CD4-positive, alpha-beta memory T cell (primary cell): Measurements from ENCODE around the gene BST2. TPM values are rescaled to one million over a fixed set of nuclear protein-coding genes. Genes with fewer than 3 reads are reported as not detected.

ENCODE experiments used
- CTCF ChIA-PET: fragments of 350-600 bp; sonication (Branson Sonifier 250); formaldehyde crosslinking; loops from one replicate; lab custom pipeline; 2021; ENCODE audit warnings: inconsistent platforms; ENCODE audit not compliant: partially characterized antibody; lab: Charles Lee
- POLR2A ChIA-PET: fragments of 350-600 bp; sonication (Branson Sonifier 250); formaldehyde crosslinking; loops from one replicate; lab custom pipeline; 2021; ENCODE audit not compliant: partially characterized antibody; lab: Charles Lee
- DNase-seq, 5 donors: peaks; one replicate each; pipeline versions ENCODE4 v3.0.0 to v3.0.0-alpha.2; 2020 to 2022; ENCODE audit warnings: mixed read lengths in 1 of 5
- H3K27ac ChIP-seq: one replicate; pipeline ENCODE4 v1.7.0; 2013; ENCODE audit warnings: low read depth, low read length
- H3K27me3 ChIP-seq: 2 replicates; pipeline ENCODE4 v1.7.0; 2013; ENCODE audit warnings: mild to moderate bottlenecking, low read length, moderate library complexity; ENCODE audit not compliant: insufficient read depth
- H3K36me3 ChIP-seq: 2 replicates; pipeline ENCODE4 v1.7.0; 2013; ENCODE audit warnings: mild to moderate bottlenecking, low read length, moderate library complexity; ENCODE audit not compliant: insufficient read depth
- H3K4me1 ChIP-seq: 2 replicates; pipeline ENCODE4 v1.7.0; 2013; ENCODE audit warnings: mild to moderate bottlenecking, low read length, moderate library complexity; ENCODE audit not compliant: insufficient read depth
- H3K4me3 ChIP-seq, 2 donors: one replicate each; pipeline ENCODE4 v1.7.0; 2013; ENCODE audit warnings: low read length in 2 of 2, mild to moderate bottlenecking in 1 of 2
- H3K9me3 ChIP-seq, 2 donors: one replicate each; pipeline ENCODE4 v1.7.0; 2013; ENCODE audit warnings: low read length in 2 of 2, control low read depth in 1 of 2; ENCODE audit not compliant: control insufficient read depth in 1 of 2
- H3K27ac Mint-ChIP-seq, 7 donors: one replicate each; pipeline ENCODE4 v1.8.0; 2020 to 2021; ENCODE audit warnings: mixed read lengths in 7 of 7, mild to moderate bottlenecking in 6 of 7, inconsistent platforms in 3 of 7, moderate library complexity in 3 of 7
- H3K27me3 Mint-ChIP-seq, 2 donors: one replicate each; pipeline ENCODE4 v1.8.0; 2020 to 2021; ENCODE audit warnings: mixed read lengths in 2 of 2
- H3K36me3 Mint-ChIP-seq, 2 donors: one replicate each; pipeline ENCODE4 v1.8.0; 2020 to 2021; ENCODE audit warnings: mixed read lengths in 2 of 2, inconsistent platforms in 1 of 2, mild to moderate bottlenecking in 1 of 2
- H3K4me1 Mint-ChIP-seq, 4 donors: one replicate each; pipeline ENCODE4 v1.8.0; 2020 to 2021; ENCODE audit warnings: mixed read lengths in 4 of 4, mild to moderate bottlenecking in 1 of 4
- H3K4me3 Mint-ChIP-seq, 8 donors: one replicate each; pipeline ENCODE4 v1.8.0; 2020 to 2021; ENCODE audit warnings: mixed read lengths in 8 of 8, mild to moderate bottlenecking in 7 of 8, moderate library complexity in 6 of 8, inconsistent platforms in 3 of 8
- H3K9me3 Mint-ChIP-seq, 8 donors: one replicate each; pipeline ENCODE4 v1.8.0; 2020 to 2021; ENCODE audit warnings: mixed read lengths in 8 of 8, mild to moderate bottlenecking in 5 of 8, inconsistent platforms in 3 of 8, moderate library complexity in 1 of 8
- intact Hi-C: fragments of 100-400 bp; cut with micrococcal nuclease; formaldehyde crosslinking; loops from one replicate; pipeline ENCODE4 v1.15.1; 2023
- polyA plus RNA-seq, 2 donors: library from polyadenylated mRNA; unstranded; fragments of 300-500 nt; fragmentation: Illumina TruSeq; gene quantifications; one replicate each; pipeline ENCODE4 v1.2.3, GENCODE V29; 2021
- total RNA-seq, 2 experiments: library from RNA; stranded (reverse); gene quantifications; one replicate each; pipeline ENCODE4 v1.2.3, GENCODE V29; 2021

Gene BST2
- total and polyA plus RNA-seq, 4 experiments from 2014 or later, result 55.9 to 173 (median 99.6) TPM

GRCh38 chr19:17419621-17420474 lies 14.4 kb upstream of the BST2 start, which contains the start of gene MVB12A:
MVB12A (plus strand) TSS chr19:17420047; CDS start chr19:17420136, 89 bp downstream.
- Mint-ChIP-seq H3K36me3 (peaks cover 6 to 19% of the 10 kb centered on the region in 2 donors), H3K27ac (peak within 1 kb of the TSS; percentile 91 to 96 (median 93)), H3K27me3 (no peaks in the 10 kb centered on the region), H3K4me3 (peak within 1 kb of the TSS; percentile 91 to 97 (median 94)), H3K4me1 (peaks cover 13 to 26% (median 16%) of the 10 kb centered on the region in 4 donors), H3K9me3 (no peaks in the 10 kb centered on the region)
- peaks cover 3% of the 10 kb centered on the region for H3K36me3 ChIP-seq
- peak; percentile 94 to 98 (median 97) for DNase-seq
- peak within 1 kb of the TSS; percentile 67 for H3K27ac ChIP-seq
- CTCF ChIA-PET, result interaction anchor here (0.7 to 2.9 kb wide), 13 partner anchors 9 to 156 kb away, joined by 3 to 15 read pairs (median 4); partner anchors contain the start of genes BST2, CCDC194, DDA1 and USHBP1
- POLR2A ChIA-PET, result interaction anchor here (0.5 to 3.5 kb wide), 30 partner anchors 10 to 1152 kb away, joined by 3 to 87 read pairs (median 4); partner anchors contain the start of genes ANO8, BABAM1, BST2 and CCDC194
- H3K4me1 ChIP-seq, result peaks cover 17% of the 10 kb centered on the region
- H3K27me3 ChIP-seq, result no peaks in the 10 kb centered on the region
- no peaks in the 10 kb centered on the region for H3K9me3 ChIP-seq
- intact Hi-C loops, result loop anchor here (1.0 kb wide), 2 partner anchors 15 to 153 kb away; partner anchors contain the start of genes BABAM1 and BST2
- peak within 1 kb of the TSS; percentile 69 to 92 for H3K4me3 ChIP-seq

- peak overlapping the region; percentile 91 to 97 (median 94) for H3K4me3 Mint-ChIP-seq
- Histone ChIP-seq H3K36me3 (peaks cover 7% of the 10 kb centered on the region), H3K9me3 (no peaks in the 10 kb centered on the region), H3K27me3 (no peaks in the 10 kb centered on the region), H3K4me3 (peak overlapping the region; percentile 19 to 92), H3K4me1 (peaks cover 17% of the 10 kb centered on the region), H3K27ac (peak overlapping the region; percentile 67)
- peaks cover 6 to 24% of the 10 kb centered on the region in 2 donors for H3K36me3 Mint-ChIP-seq
- intact Hi-C loops, result loop anchor here (1.0 kb wide), 2 partner anchors 14 to 152 kb away; partner anchors contain the start of genes BABAM1 and BST2
- ChIA-PET POLR2A (interaction anchor here (0.5 to 3.5 kb wide), 27 partner anchors 10 to 862 kb away, joined by 3 to 87 read pairs (median 4); partner anchors contain the start of genes ANO8, BABAM1, BST2 and CCDC194), CTCF (interaction anchor here (0.7 to 2.9 kb wide), 13 partner anchors 9 to 155 kb away, joined by 3 to 15 read pairs (median 4); partner anchors contain the start of genes BST2, CCDC194, DDA1 and USHBP1)
- no peaks in the 10 kb centered on the region for H3K9me3 Mint-ChIP-seq
- peaks cover 13 to 26% (median 16%) of the 10 kb centered on the region in 4 donors for H3K4me1 Mint-ChIP-seq
- DNase-seq, result no peak
- H3K27me3 Mint-ChIP-seq, result no peaks in the 10 kb centered on the region
- H3K27ac Mint-ChIP-seq, result peak overlapping the region; percentile 91 to 96 (median 93)
Measured at GRCh38 chr19:17419154-17419620, 13.8 kb upstream of the BST2 start.

- CTCF ChIA-PET, result interaction anchor here (1.0 to 2.9 kb wide), 7 partner anchors 8 to 154 kb away, joined by 3 to 15 read pairs (median 4); partner anchors contain the start of genes BST2, CCDC194 and USHBP1
- Mint-ChIP-seq H3K4me1 (peaks cover 13 to 26% (median 16%) of the 10 kb centered on the region in 4 donors), H3K27ac (peak overlapping the region in 2 of 7 donors; percentile 91 to 96), H3K27me3 (no peaks in the 10 kb centered on the region), H3K9me3 (no peaks in the 10 kb centered on the region), H3K36me3 (peaks cover 6 to 24% of the 10 kb centered on the region in 2 donors), H3K4me3 (peak overlapping the region in 7 of 8 donors; percentile 92 to 97 (median 95))
- DNase-seq, result no peak
- Histone ChIP-seq H3K9me3 (no peaks in the 10 kb centered on the region), H3K4me1 (peaks cover 17% of the 10 kb centered on the region), H3K36me3 (peaks cover 10% of the 10 kb centered on the region), H3K4me3 (no peak overlapping the region), H3K27ac (peak overlapping the region; percentile 67), H3K27me3 (no peaks in the 10 kb centered on the region)
- POLR2A ChIA-PET, result interaction anchor here (0.9 to 3.5 kb wide), 9 partner anchors 14 to 110 kb away, joined by 3 to 87 read pairs (median 5); partner anchors contain the start of genes BST2, CCDC194, DDA1 and PGLS
- intact Hi-C loops, result loop anchor here (1.0 kb wide), 2 partner anchors 13 to 151 kb away; partner anchors contain the start of genes BABAM1 and BST2
Measured at GRCh38 chr19:17418710-17419109, 13.3 kb upstream of the BST2 start.

GRCh38 chr19:17415121-17415520 lies 9.7 kb upstream of the BST2 start:
- CTCF ChIA-PET, result interaction anchor here (1.2 kb wide), 1 partner anchor 9 kb away, joined by 3 read pairs; the partner anchor contains the start of gene BST2

GRCh38 chr19:17414097-17414496 lies 8.7 kb upstream of the BST2 start:
- DNase-seq, result no peak
- ChIA-PET POLR2A (no interaction called here), CTCF (no interaction called here)
- intact Hi-C loops, result no loop called here
- no peak overlapping the region for H3K27ac Mint-ChIP-seq
- Histone ChIP-seq H3K27me3 (no peaks in the 10 kb centered on the region), H3K9me3 (no peaks in the 10 kb centered on the region), H3K27ac (no peak overlapping the region), H3K4me1 (peaks cover 3% of the 10 kb centered on the region), H3K36me3 (peaks cover 30% of the 10 kb centered on the region), H3K4me3 (no peak overlapping the region)
- H3K4me3 Mint-ChIP-seq, result no peak overlapping the region
- H3K9me3 Mint-ChIP-seq, result no peaks in the 10 kb centered on the region
- H3K4me1 Mint-ChIP-seq, result peaks cover 2 to 12% (median 3%) of the 10 kb centered on the region in 4 donors
- H3K27me3 Mint-ChIP-seq, result no peaks in the 10 kb centered on the region
- peaks cover 10 to 28% of the 10 kb centered on the region in 2 donors for H3K36me3 Mint-ChIP-seq

More at GRCh38 chr19:17415121-17415520, 9.7 kb upstream of the BST2 start:
- intact Hi-C loops, result no loop called here
- Mint-ChIP-seq H3K27ac (no peak overlapping the region), H3K9me3 (no peaks in the 10 kb centered on the region), H3K27me3 (no peaks in the 10 kb centered on the region), H3K4me1 (peaks cover 7 to 19% (median 9%) of the 10 kb centered on the region in 4 donors), H3K4me3 (no peak overlapping the region), H3K36me3 (peaks cover 10 to 34% of the 10 kb centered on the region in 2 donors)
- Histone ChIP-seq H3K36me3 (peaks cover 30% of the 10 kb centered on the region), H3K4me3 (no peak overlapping the region), H3K27me3 (no peaks in the 10 kb centered on the region), H3K9me3 (no peaks in the 10 kb centered on the region), H3K4me1 (peaks cover 8% of the 10 kb centered on the region), H3K27ac (no peak overlapping the region)
- no peak for DNase-seq
- POLR2A ChIA-PET, result interaction anchor here (1.6 kb wide), 1 partner anchor 10 kb away, joined by 5 read pairs; the partner anchor contains the start of gene BST2

- no peak overlapping the region for H3K27ac ChIP-seq
- CTCF ChIA-PET, result interaction anchor here (1.0 to 1.6 kb wide), 3 partner anchors 18 to 23 kb away, joined by 3 to 7 read pairs (median 3); no protein-coding TSS in a partner anchor
- POLR2A ChIA-PET, result no interaction called here
- H3K4me1 ChIP-seq, result peaks cover 4% of the 10 kb centered on the region
- H3K27me3 Mint-ChIP-seq, result no peaks in the 10 kb centered on the region
- intact Hi-C loops, result no loop called here
- peaks cover 9 to 22% (median 11%) of the 10 kb centered on the region in 4 donors for H3K4me1 Mint-ChIP-seq
- no peak overlapping the region for H3K4me3 Mint-ChIP-seq
- no peak overlapping the region for H3K27ac Mint-ChIP-seq
- H3K36me3 Mint-ChIP-seq, result peaks cover 10 to 33% of the 10 kb centered on the region in 2 donors
- no peak for DNase-seq
- no peaks in the 10 kb centered on the region for H3K9me3 Mint-ChIP-seq
- peaks cover 30% of the 10 kb centered on the region for H3K36me3 ChIP-seq
- H3K4me3 ChIP-seq, result no peak overlapping the region
- H3K9me3 ChIP-seq, result no peaks in the 10 kb centered on the region
- no peaks in the 10 kb centered on the region for H3K27me3 ChIP-seq
Measured at GRCh38 chr19:17411801-17412200, 6.4 kb upstream of the BST2 start.
